Ovary (tissue), 3 donors: ENCODE results near the gene CRYGN.

ENCODE experiments used
- EP300 ChIP-seq: sonication (generic); formaldehyde crosslinking; IDR thresholded peaks from one replicate; pipeline ENCODE4 v1.6.1; 2017; ENCODE audit warnings: antibody characterized with exemption
- POLR2A ChIP-seq: fragments of 450-650 bp; IDR thresholded peaks from one replicate; pipeline ENCODE4 v1.6.1; 2017; ENCODE audit warnings: antibody characterized with exemption, mild to moderate bottlenecking, moderate library complexity
- TF ChIP-seq, protein P1 (sequence below), 3 donors: fragments of 450-650 bp in 2 of 3; fragments of 200-600 bp in 1 of 3; IDR thresholded peaks; one replicate each; pipeline versions ENCODE4 v1.5.1 to v1.8.0; 2016 to 2022; ENCODE audit warnings: antibody characterized with exemption in 3 of 3, mild to moderate bottlenecking in 1 of 3
- donor health status: DM: no; HTN: no; CAD: no.

DNA sequence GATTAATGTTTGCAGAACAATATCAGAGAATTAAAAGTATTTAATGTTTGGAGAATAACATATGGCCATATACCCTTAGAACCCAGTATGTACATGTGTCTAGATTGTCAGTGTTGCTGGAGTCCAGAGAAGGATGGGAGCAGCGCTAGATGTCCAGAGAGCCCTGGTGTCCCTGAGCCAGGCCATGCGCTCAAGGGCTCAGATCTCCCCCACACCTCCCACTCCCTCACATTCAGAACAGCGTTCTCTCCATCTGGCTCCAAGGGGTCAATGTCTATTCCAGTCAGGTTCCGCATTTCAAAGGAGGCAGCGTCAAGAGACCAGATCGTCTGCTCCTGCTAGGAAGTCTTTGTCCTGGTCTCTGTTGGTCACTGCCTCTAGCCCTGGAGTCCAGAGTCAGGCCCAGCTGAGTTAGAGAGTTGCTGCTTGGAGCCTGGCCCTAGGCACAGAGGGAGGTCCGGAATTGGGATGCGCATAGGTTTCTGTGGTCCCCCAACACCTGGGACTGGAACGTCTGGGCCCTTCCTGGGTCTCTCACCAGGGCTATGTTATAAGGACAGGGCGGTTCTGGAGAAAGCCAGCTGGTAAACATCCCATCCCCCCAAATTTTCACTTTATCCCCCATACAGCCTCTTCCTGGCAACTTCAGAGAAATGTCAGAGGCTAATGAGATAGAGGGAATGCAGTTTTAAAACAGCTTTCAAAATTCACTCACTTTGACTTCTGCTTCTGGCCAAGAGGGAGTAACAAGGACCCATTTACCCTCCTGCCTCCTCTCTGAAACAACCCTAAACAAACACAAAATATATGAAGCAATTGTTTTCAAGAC, 23.6 kb downstream of the CRYGN start:
- TF ChIP-seq, protein P1, sequence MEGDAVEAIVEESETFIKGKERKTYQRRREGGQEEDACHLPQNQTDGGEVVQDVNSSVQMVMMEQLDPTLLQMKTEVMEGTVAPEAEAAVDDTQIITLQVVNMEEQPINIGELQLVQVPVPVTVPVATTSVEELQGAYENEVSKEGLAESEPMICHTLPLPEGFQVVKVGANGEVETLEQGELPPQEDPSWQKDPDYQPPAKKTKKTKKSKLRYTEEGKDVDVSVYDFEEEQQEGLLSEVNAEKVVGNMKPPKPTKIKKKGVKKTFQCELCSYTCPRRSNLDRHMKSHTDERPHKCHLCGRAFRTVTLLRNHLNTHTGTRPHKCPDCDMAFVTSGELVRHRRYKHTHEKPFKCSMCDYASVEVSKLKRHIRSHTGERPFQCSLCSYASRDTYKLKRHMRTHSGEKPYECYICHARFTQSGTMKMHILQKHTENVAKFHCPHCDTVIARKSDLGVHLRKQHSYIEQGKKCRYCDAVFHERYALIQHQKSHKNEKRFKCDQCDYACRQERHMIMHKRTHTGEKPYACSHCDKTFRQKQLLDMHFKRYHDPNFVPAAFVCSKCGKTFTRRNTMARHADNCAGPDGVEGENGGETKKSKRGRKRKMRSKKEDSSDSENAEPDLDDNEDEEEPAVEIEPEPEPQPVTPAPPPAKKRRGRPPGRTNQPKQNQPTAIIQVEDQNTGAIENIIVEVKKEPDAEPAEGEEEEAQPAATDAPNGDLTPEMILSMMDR (IDR thresholded peaks at IDR 0.05): no peak
- TF ChIP-seq POLR2A (no peak), EP300 (no peak)
